Posterior vena cava (tissue), 2 donors: ENCODE results near the gene PEAK1. TPM values are rescaled to one million over a fixed set of nuclear protein-coding genes. Genes with fewer than 3 reads are reported as not detected.

ENCODE experiments used
- DNase-seq: peaks from one replicate; pipeline ENCODE4 v3.0.0-alpha.2; 2020; ENCODE audit warnings: low spot score
- intact Hi-C, 2 donors: fragments of 100-400 bp; cut with DNase I; formaldehyde crosslinking; loops; one replicate each; pipeline versions ENCODE4 v1.14.1 to v1.14.2; 2022 to 2023
- total RNA-seq, 2 donors: library from RNA; stranded (reverse); fragmentation: NEBNext Ultra II Directional; extraction: Animal tissue kit (Norgen Biotek cat#: 25700); gene quantifications; one replicate each; pipeline ENCODE4 v1.2.1, GENCODE V29; 2021
- donor health status: DM: yes; HTN: yes; CAD: no.
- donor health status: DM: yes; HTN: yes; CAD: no.

Gene PEAK1
- total RNA-seq, 2 donors from 2014 or later = 78.6 to 101 TPM

DNA sequence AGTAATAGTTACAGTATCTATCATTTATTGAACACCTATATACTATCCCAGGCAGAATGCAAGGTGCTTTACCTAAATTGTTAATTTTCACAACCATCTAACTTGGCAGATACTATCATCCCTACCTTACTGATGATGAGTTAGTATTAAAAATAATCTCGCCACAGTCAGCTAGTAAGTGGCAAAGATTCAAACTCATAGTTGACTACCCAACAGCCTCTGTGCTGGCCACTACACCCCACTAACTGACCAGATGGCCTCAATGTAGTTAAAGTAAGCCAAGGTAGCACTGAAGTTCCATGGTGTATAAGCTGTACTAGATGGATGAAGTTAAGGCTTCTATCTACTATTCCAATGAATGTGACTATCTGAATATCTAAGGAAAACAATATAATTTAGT lies 44.8 kb downstream of the PEAK1 start:
- no peak for DNase-seq
- intact Hi-C loops = no loop called here

GRCh38 chr15:77373441-77373840 lies 46.5 kb downstream of the PEAK1 start:
- intact Hi-C loops = loop anchor here in 1 of 2 donors (5.0 kb wide), 1 partner anchor 536 kb away; no protein-coding TSS in a partner anchor
- no peak for DNase-seq

DNA sequence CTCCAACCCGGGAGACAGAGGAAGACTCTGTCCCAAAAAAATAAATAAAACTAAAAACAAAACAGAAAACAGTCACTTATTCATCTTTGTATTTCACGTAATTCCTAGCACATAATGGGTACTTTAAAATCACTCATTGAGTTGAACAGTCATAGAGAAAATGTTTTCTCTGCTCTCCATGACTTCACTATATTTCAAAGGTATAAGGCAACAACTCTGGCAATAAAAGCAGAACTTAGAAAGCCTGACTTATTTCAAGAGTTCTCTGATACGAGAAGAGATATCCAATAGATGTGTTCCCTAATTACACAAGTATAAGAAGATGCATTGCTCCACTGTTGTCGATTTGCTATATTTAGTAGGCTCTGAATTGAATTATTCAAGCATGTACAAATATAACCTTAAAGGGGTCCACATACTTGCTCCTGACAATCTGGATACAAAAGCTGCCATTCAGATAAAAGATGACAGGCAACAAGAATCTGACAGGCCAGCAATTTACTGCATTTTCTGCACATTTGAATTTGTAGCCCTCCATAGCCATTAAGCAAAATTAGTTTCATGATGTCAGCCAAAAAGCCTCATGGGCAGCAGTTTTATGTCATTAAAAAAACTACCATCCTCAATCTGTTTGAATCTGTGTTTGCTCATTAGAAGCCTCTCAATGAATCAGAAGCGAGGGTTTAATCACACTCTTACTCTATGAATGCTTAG lies 47.9 kb downstream of the PEAK1 start:
- intact Hi-C loops = loop anchor here in 1 of 2 donors (5.0 kb wide), 1 partner anchor 535 kb away; no protein-coding TSS in a partner anchor
- DNase-seq = no peak

GRCh38 chr15:77370580-77370979 lies 49.3 kb downstream of the PEAK1 start:
- DNase-seq = no peak
- intact Hi-C loops = loop anchor here in 1 of 2 donors (5.0 kb wide), 1 partner anchor 533 kb away; no protein-coding TSS in a partner anchor

GRCh38 chr15:77369168-77369567 lies 50.7 kb downstream of the PEAK1 start:
- intact Hi-C loops = no loop called here
- DNase-seq = no peak

- DNase-seq = no peak
- intact Hi-C loops = no loop called here
Observed at GRCh38 chr15:77367631-77368030, 52.3 kb downstream of the PEAK1 start.

GRCh38 chr15:77361456-77361855 lies 58.4 kb downstream of the PEAK1 start:
- intact Hi-C loops = no loop called here
- no peak for DNase-seq

DNA sequence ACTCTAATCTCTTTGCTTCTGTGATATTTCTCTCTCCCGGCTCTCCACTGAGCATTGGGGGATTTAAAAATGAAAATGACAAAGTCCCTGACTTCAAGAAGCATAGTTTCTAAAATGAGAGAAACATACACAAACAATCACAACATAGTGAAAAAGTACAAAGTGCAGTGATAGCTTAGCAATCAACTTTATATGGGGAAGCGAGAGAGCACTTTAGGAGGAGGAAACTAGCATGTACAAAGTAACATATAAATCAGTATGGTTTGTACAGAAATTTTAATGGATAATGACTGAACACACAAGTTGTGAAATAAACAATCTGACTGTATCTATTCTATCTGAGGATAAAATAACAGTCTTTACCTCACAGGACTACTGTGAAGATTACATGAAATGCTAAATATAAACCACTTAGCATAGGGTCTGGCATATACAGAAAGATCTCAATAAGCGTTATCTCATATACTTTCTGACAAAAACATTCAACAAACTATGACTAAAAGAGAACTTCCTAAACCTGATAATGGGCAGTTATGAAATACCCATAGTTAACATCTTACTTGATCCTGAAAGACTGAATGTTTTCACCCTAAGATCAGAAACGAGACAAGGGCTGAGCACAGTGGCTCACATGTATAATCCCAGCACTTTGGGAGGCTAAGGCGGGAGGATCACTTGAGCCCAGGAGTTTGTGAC lies 61.2 kb downstream of the PEAK1 start:
- intact Hi-C loops = no loop called here
- no peak for DNase-seq

- intact Hi-C loops = no loop called here
- DNase-seq = no peak
Observed at GRCh38 chr15:77356305-77356704, 63.6 kb downstream of the PEAK1 start.

- intact Hi-C loops = no loop called here
- DNase-seq = no peak
Observed at GRCh38 chr15:77355321-77355720, 64.6 kb downstream of the PEAK1 start.

DNA sequence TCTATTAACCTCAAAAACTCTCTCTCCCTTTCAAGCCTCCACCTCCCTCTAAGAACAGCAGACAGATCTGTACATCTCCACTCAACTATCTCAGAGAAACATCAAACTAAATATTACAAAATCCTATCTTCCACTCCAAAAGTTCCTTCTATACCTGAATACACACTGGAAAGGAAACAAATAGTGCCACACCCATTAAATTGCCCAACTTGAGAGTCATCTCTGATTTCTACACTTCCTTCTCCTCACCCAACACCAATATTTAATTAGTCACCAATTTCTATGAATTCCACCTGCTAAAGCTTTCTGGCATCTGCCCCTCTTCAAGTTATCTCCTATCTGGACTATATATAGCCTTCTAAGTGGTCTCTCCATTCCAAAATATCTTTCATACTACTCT lies 65.8 kb downstream of the PEAK1 start:
- intact Hi-C loops = no loop called here
- no peak for DNase-seq

- DNase-seq = no peak
- intact Hi-C loops = no loop called here
Observed at GRCh38 chr15:77352887-77353286, 67.0 kb downstream of the PEAK1 start.

- no peak for DNase-seq
- intact Hi-C loops = no loop called here
Observed at GRCh38 chr15:77350792-77351191, 69.1 kb downstream of the PEAK1 start.

DNA sequence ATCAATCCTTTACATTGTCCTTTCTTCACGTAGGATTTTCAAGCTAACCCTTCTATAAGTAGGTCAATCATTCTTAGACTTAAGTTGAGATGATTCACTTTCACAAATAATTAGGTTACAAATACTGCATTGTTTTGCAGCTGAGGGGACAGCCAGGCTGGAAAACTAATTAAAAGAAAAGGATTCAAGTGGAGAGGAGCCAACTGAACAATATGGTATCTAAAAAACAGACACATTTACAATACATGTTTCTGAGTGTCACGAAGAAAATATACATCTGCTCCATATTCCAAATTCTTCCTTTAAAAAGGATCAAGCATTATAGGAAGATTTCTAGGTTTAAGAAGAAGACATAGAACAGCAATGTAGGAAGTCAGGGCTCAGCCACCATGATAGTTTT lies 70.2 kb downstream of the PEAK1 start:
- intact Hi-C loops = no loop called here
- no peak for DNase-seq

- no peak for DNase-seq
- intact Hi-C loops = no loop called here
Observed at GRCh38 chr15:77348511-77348910, 71.4 kb downstream of the PEAK1 start.

DNA sequence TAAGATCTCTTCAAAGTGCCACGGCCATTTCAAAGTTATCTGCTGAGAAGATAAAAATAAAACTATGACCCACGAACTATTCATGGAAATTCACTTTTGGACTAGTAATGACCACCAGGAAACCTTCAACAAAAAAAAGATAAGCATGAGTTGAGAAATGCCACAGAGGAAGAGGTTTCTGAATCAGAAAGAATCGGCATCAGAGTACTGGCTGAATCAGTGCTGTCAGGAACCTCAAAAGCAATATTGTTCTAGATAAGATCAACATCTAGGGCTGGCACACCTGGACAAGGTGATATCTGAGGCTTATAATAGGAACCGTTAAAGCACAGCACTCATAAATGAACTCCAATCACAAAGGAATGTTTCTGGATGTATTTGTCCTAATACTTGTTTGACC lies 72.7 kb downstream of the PEAK1 start:
- intact Hi-C loops = no loop called here
- no peak for DNase-seq

DNA sequence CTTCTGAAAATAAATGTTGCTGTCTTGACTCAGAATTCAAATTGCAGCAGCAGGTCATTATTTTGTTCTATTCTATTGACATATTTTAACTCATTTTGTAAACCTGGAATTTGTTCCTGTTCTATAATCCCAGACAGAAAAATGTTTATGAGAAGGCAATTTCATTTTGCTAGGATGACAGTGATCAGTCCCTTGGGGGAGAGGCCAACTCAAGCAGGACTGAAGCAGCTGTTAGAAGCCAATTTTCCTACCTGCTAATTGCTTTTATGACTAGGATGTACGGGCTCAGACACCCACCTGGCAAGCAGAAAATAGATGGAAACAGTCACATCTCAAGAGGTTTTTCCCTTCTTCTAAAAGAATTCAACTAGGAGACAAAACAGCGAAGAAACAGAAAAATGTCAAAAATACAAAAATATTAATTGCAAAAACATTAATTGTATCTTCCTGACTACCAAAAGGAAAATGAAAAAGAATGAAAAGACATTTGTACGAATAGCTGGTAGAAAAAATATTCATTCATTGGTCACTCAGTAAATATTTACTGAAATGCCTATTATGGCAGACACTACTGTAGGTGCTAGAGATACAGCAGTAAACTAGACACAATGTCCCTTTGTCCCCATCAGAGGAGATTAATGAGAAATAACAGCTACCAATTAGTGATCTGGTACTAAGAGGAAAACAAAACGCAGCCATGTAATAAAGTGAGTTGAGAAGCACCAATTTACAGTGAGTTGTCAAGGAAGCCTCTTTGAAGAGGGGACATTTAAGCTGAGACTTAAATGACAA lies 73.5 kb downstream of the PEAK1 start:
- no peak for DNase-seq
- intact Hi-C loops = no loop called here

- intact Hi-C loops = no loop called here
- DNase-seq = no peak
Observed at GRCh38 chr15:77342807-77343206, 77.1 kb downstream of the PEAK1 start.

GRCh38 chr15:77340245-77340644 lies 79.7 kb downstream of the PEAK1 start:
- DNase-seq = no peak
- intact Hi-C loops = no loop called here

GRCh38 chr15:77336006-77336405 lies 83.9 kb downstream of the PEAK1 start:
- intact Hi-C loops = no loop called here
- DNase-seq = no peak
